Body of pancreas (tissue), 4 donors: ENCODE measurements around the gene SUGCT. TPM values are rescaled to one million over a fixed set of nuclear protein-coding genes. Genes with fewer than 3 reads are reported as not detected.

Experiments
- ATAC-seq: fragments of 150-250 bp; one replicate; pipeline ENCODE4 v1.9.1; 2016
- DNase-seq, 4 donors: peaks; one replicate each; pipeline ENCODE4 v3.0.0-alpha.2; 2019
- H3K27ac ChIP-seq, 4 donors: fragments of 200-600 bp; sonication (generic); 1 replicate in 3 of 4; 2 replicates in 1 of 4; pipeline versions ENCODE4 v1.5.1 to v1.6.1; 2016 to 2019; ENCODE audit warnings: mild to moderate bottlenecking in 1 of 4, mixed read lengths in 1 of 4, moderate library complexity in 1 of 4
- H3K27me3 ChIP-seq, 2 donors: fragments of 200-600 bp; sonication (generic); one replicate each; pipeline ENCODE4 v1.6.0; 2016; ENCODE audit warnings: mild to moderate bottlenecking in 1 of 2
- H3K36me3 ChIP-seq, 2 donors: fragments of 200-600 bp; sonication (generic); replicated peaks in 1 of 2; 2 replicates each; pipeline ENCODE4 v1.5.1; 2016; ENCODE audit warnings: low read depth in 2 of 2; ENCODE audit not compliant: insufficient read depth in 1 of 2
- H3K4me1 ChIP-seq: fragments of 200-600 bp; sonication (generic); one replicate; pipeline ENCODE4 v1.6.0; 2016
- H3K4me3 ChIP-seq, 2 donors: fragments of 200-600 bp; sonication (generic); 1 replicate in 1 of 2; 2 replicates in 1 of 2; pipeline ENCODE4 v1.5.1; 2016 to 2019
- H3K9me3 ChIP-seq, 3 donors: fragments of 200-600 bp; sonication (generic); 1 replicate in 2 of 3; 2 replicates in 1 of 3; pipeline ENCODE4 v1.5.1; 2016
- POLR2A ChIP-seq, 3 donors: fragments of 450-650 bp; IDR thresholded peaks; one replicate each; pipeline ENCODE4 v1.6.1; 2016; ENCODE audit warnings: antibody characterized with exemption in 3 of 3, mild to moderate bottlenecking in 2 of 3
- WGBS, 2 donors: methylation state at CpG; one replicate each; pipeline ENCODE4 v1.1.5; 2017; 5-methylcytosine and 5-hydroxymethylcytosine counted together
- intact Hi-C: fragments of 100-400 bp; cut with DNase I; formaldehyde crosslinking; loops from one replicate; pipeline ENCODE4 v1.15.1; 2023
- total RNA-seq, 2 donors: library from RNA; depleted of rRNA; stranded (reverse); fragments of >200 nt; gene quantifications; one replicate each; pipeline ENCODE4 v1.1.0, GENCODE V29; 2016
- TF ChIP-seq, protein P1 (sequence below), 7 experiments: fragments of 450-650 bp in 4 of 7; fragments of 200-600 bp in 3 of 7; sonication (generic) in 3 of 7; IDR thresholded peaks; one replicate each; pipeline ENCODE4 v1.5.1; 2016 to 2019; ENCODE audit warnings: antibody characterized with exemption in 7 of 7

The SUGCT gene
- total RNA-seq, 2 donors from 2014 or later, result 0.78 to 1.3 TPM

DNA sequence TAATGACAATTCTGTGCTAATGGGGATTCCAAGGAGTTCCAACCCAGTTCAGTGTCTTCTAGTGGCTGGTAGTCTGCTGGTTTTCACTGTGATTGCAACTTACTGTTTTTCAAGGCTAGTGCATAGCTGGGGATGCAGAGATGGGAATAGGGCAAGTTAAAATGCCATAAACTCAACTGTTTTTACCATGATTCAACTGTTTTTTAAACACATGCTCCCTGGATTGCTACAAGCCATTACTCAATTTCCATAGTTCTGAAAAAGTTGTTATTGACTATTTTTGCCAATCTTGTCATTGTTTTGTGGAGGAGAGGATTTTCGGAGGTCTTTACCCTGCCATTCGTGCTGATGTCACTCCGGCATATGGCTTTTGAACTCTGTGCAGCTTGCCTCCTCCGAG, 245.3 kb downstream of the SUGCT start:
- no peak for DNase-seq
- Histone ChIP-seq H3K4me1 (no peaks in the 10 kb centered on the region), H3K27me3 (no peaks in the 10 kb centered on the region), H3K36me3 (no peaks in the 10 kb centered on the region), H3K4me3 (no peak overlapping the region), H3K9me3 (no peaks in the 10 kb centered on the region), H3K27ac (no peak overlapping the region)
- WGBS, 2 donors, result 90 to 95% methylated on average over 4 of the region's 4 CpGs
- ATAC-seq, result no peak
- intact Hi-C loops, result no loop called here
- TF ChIP-seq POLR2A (IDR thresholded peaks at IDR 0.05), result no peak
- TF ChIP-seq, protein P1, sequence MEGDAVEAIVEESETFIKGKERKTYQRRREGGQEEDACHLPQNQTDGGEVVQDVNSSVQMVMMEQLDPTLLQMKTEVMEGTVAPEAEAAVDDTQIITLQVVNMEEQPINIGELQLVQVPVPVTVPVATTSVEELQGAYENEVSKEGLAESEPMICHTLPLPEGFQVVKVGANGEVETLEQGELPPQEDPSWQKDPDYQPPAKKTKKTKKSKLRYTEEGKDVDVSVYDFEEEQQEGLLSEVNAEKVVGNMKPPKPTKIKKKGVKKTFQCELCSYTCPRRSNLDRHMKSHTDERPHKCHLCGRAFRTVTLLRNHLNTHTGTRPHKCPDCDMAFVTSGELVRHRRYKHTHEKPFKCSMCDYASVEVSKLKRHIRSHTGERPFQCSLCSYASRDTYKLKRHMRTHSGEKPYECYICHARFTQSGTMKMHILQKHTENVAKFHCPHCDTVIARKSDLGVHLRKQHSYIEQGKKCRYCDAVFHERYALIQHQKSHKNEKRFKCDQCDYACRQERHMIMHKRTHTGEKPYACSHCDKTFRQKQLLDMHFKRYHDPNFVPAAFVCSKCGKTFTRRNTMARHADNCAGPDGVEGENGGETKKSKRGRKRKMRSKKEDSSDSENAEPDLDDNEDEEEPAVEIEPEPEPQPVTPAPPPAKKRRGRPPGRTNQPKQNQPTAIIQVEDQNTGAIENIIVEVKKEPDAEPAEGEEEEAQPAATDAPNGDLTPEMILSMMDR (IDR thresholded peaks at IDR 0.05), result no peak

- no peaks in the 10 kb centered on the region for H3K9me3 ChIP-seq
- ATAC-seq (no peak), DNase-seq (no peak)
- no peaks in the 10 kb centered on the region for H3K36me3 ChIP-seq
- H3K4me1 ChIP-seq, result no peaks in the 10 kb centered on the region
- WGBS, 2 donors, result 72 to 74% methylated on average over 1 of the region's 1 CpG
- no peaks in the 10 kb centered on the region for H3K27me3 ChIP-seq
- no peak for TF ChIP-seq POLR2A (IDR thresholded peaks at IDR 0.05)
- TF ChIP-seq, protein P1 (IDR thresholded peaks at IDR 0.05), result no peak
- H3K27ac ChIP-seq, result no peak overlapping the region
- intact Hi-C loops, result no loop called here
- H3K4me3 ChIP-seq, result no peak overlapping the region
These were observed 247.3 kb downstream of the SUGCT start for GRCh38 chr7:40382145-40382544.

DNA sequence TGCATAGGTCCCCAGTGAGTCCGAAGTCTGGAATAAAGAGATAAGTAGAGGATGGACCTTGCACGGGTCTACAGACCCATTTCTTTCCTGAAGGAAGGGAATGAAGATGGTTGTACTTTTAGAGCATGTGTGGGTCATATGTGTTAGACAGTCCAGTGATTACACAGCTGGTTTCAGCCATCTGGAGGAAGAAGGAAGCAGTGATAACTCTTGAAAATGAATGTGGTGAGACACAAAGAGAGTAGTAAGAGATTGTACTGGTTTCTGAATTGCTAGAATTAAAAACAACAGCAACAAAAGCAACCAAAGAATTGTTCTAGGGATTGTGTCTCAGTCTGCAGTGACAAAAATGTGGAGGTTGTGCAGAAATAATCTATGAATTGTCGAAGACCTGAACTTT, 258.9 kb downstream of the SUGCT start:
- Histone ChIP-seq H3K27me3 (no peaks in the 10 kb centered on the region), H3K36me3 (no peaks in the 10 kb centered on the region), H3K9me3 (no peaks in the 10 kb centered on the region), H3K4me1 (no peaks in the 10 kb centered on the region), H3K27ac (no peak overlapping the region), H3K4me3 (no peak overlapping the region)
- DNase-seq (no peak), ATAC-seq (no peak)
- WGBS, 2 donors, result 83 to 86% methylated on average over 3 of the region's 3 CpGs
- intact Hi-C loops, result no loop called here
- TF ChIP-seq POLR2A (IDR thresholded peaks at IDR 0.05), result no peak
- TF ChIP-seq, protein P1 (IDR thresholded peaks at IDR 0.05), result no peak

DNA sequence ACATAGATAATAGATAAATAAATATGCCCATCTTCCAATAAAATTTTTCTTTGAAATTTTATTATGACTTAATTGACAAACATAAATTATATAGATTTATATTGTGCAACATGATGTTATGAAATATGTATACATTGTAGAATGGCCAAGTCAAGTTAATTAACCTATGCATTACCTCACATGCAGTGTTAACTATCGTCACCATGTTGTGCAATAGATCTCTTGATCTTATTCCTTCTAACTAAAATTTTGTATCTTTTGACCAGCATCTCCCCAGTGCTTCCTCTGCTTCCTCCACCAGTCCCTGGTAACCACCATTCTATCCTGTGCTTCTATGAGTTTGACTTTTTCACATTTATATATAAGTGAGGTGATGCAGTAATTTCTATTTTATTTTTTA, 259.6 kb downstream of the SUGCT start:
- intact Hi-C loops, result no loop called here

DNA sequence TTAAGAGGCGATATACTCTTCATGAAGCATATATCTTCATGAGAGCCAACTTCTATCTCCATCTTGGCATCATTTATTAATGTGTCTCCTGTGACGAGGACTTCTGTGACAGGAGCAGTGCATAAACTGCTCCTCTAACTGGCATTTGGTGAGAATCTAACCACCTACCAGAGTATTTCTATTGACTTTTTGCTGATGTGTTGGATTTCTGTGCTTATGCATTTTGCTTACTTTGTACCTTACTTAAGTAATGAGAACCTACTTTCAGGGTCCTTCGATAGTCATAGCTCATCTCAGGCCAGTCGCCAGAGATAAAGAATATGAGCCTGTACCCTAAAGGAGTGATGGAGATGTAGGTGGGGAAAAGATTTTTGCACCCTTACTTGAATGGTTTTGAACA, 265.7 kb downstream of the SUGCT start:
- 84% methylated on average over 4 of the region's 4 CpGs for WGBS, 2 donors
- Histone ChIP-seq H3K27me3 (no peaks in the 10 kb centered on the region), H3K4me3 (no peak overlapping the region), H3K9me3 (no peaks in the 10 kb centered on the region), H3K4me1 (no peaks in the 10 kb centered on the region), H3K36me3 (no peaks in the 10 kb centered on the region), H3K27ac (no peak overlapping the region)
- TF ChIP-seq POLR2A (IDR thresholded peaks at IDR 0.05), result no peak
- TF ChIP-seq, protein P1 (IDR thresholded peaks at IDR 0.05), result no peak
- ATAC-seq, result no peak
- no peak for DNase-seq
- intact Hi-C loops, result no loop called here

More for the DNA sequence above, 259.6 kb downstream of the SUGCT start:
- DNase-seq (no peak), ATAC-seq (no peak)
- TF ChIP-seq, protein P1 (IDR thresholded peaks at IDR 0.05), result no peak
- TF ChIP-seq POLR2A (IDR thresholded peaks at IDR 0.05), result no peak
- 89 to 97% methylated on average over 1 of the region's 1 CpG for WGBS, 2 donors
- no peaks in the 10 kb centered on the region for H3K27me3 ChIP-seq
- no peak overlapping the region for H3K4me3 ChIP-seq
- no peaks in the 10 kb centered on the region for H3K9me3 ChIP-seq
- no peaks in the 10 kb centered on the region for H3K4me1 ChIP-seq
- no peaks in the 10 kb centered on the region for H3K36me3 ChIP-seq
- H3K27ac ChIP-seq, result no peak overlapping the region
